SU-DHL-6 (cell line): ENCODE results near the gene IPO4.

Experiments used
- H2AFZ ChIP-seq: fragments of 200-600 bp; sonication (generic); 2 replicates; pipeline ENCODE4 v1.6.1; 2014; ENCODE audit warnings: low read depth, mild to moderate bottlenecking, moderate library complexity, mixed read lengths, antibody characterized with exemption, low read length; ENCODE audit not compliant: severe bottlenecking
- H3F3A ChIP-seq: fragments of 200-600 bp; shearing (Covaris generic); 2 replicates; pipeline ENCODE4 v1.6.0; 2016; ENCODE audit warnings: antibody characterized with exemption, mild to moderate bottlenecking; ENCODE audit not compliant: insufficient read depth
- H3K27ac ChIP-seq: fragments of 200-600 bp; sonication (generic); 2 replicates; pipeline ENCODE4 v1.5.1; 2016; ENCODE audit warnings: low read depth, mild to moderate bottlenecking, low read length, moderate library complexity, mixed read lengths
- H3K27me3 ChIP-seq: fragments of 200-600 bp; sonication (generic), shearing (Covaris generic); 2 replicates; pipeline ENCODE4 v1.6.0; 2014; ENCODE audit warnings: mild to moderate bottlenecking, low read length
- H3K36me3 ChIP-seq: fragments of 200-600 bp; sonication (generic); 2 replicates; pipeline ENCODE4 v1.6.1; 2014; ENCODE audit warnings: mild to moderate bottlenecking, low read length, mixed read lengths
- H3K4me2 ChIP-seq: fragments of 300-600, 200-600 bp; shearing (Covaris generic), sonication (generic); 2 replicates; pipeline ENCODE4 v1.6.0; 2014; ENCODE audit warnings: low read length, low read depth, mild to moderate bottlenecking; ENCODE audit not compliant: poor library complexity, severe bottlenecking
- H3K4me3 ChIP-seq: fragments of 200-600 bp; sonication (generic); 2 replicates; pipeline ENCODE4 v1.5.1; 2014; ENCODE audit warnings: antibody characterized with exemption, low read length, mild to moderate bottlenecking, mixed read lengths; ENCODE audit not compliant: insufficient read depth, poor library complexity, severe bottlenecking
- H3K79me2 ChIP-seq: fragments of 200-600 bp; sonication (generic); 2 replicates; pipeline ENCODE4 v1.6.1; 2014; ENCODE audit warnings: mild to moderate bottlenecking, low read length, moderate library complexity; ENCODE audit not compliant: insufficient read depth
- H3K9ac ChIP-seq: fragments of 200-600 bp; sonication (generic); 2 replicates; pipeline ENCODE4 v1.7.0; 2014; ENCODE audit warnings: mild to moderate bottlenecking, low read length
- H3K9me2 ChIP-seq: fragments of 200-600 bp; sonication (generic); replicated peaks from 2 replicates; pipeline ENCODE4 v1.6.1; 2014; ENCODE audit warnings: low read length; ENCODE audit not compliant: insufficient read depth
- H3K9me3 ChIP-seq: fragments of 200-600 bp; sonication (generic); 2 replicates; pipeline ENCODE4 v1.6.1; 2014; ENCODE audit warnings: low read length, mixed read lengths; ENCODE audit not compliant: insufficient read depth
- H4K20me1 ChIP-seq: fragments of 200-600 bp; sonication (generic); 2 replicates; pipeline ENCODE4 v1.6.1; 2014; ENCODE audit warnings: low read depth, mild to moderate bottlenecking, antibody characterized with exemption, low read length, moderate library complexity, mixed read lengths
- EZH2phosphoT487 ChIP-seq: fragments of 200-600 bp; sonication (generic), shearing (Covaris generic); conservative IDR thresholded peaks from 2 replicates; pipeline ENCODE4 v1.6.1; 2018; ENCODE audit warnings: mild to moderate bottlenecking, antibody characterized with exemption, low read length, moderate library complexity, mixed read lengths
- TF ChIP-seq, protein P1 (sequence below): fragments of 200-600 bp; sonication (generic); IDR thresholded peaks from one replicate; pipeline ENCODE4 v1.5.1; 2017; ENCODE audit warnings: antibody characterized with exemption, mild to moderate bottlenecking, low read length, moderate library complexity; ENCODE audit not compliant: insufficient read depth, poor library complexity, severe bottlenecking

IPO4 gene

DNA sequence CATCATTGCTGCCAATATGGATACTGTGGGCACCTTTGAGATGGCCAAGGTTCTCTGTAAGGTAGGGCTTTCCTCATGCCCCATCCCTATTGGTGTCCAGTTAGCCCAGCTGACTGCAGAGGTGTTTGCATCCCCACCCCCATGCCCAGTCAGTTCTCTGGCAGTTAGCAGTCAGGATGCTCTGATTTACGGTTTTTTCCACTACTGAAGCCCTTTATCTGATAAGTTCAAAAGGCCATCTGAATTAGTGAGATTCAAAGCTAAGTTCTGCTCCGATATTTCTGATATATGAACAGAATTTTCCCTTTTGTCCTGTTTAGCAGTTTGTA, 44.9 kb upstream of the IPO4 start:
- no peak overlapping the region for H2AFZ ChIP-seq
- peak overlapping the region; percentile 81 for H3K9ac ChIP-seq
- no peaks in the 10 kb centered on the region for H4K20me1 ChIP-seq
- peaks cover 42% of the 10 kb centered on the region for H3K79me2 ChIP-seq
- peak overlapping the region; percentile 85 for H3K4me2 ChIP-seq
- H3K9me2 ChIP-seq: no peaks in the 10 kb centered on the region
- no peaks in the 10 kb centered on the region for H3K36me3 ChIP-seq
- peak overlapping the region; percentile 99 for H3K4me3 ChIP-seq
- H3F3A ChIP-seq: peaks cover 14% of the 10 kb centered on the region; the same call in 1 of the 2 replicates
- TF ChIP-seq, protein P1, sequence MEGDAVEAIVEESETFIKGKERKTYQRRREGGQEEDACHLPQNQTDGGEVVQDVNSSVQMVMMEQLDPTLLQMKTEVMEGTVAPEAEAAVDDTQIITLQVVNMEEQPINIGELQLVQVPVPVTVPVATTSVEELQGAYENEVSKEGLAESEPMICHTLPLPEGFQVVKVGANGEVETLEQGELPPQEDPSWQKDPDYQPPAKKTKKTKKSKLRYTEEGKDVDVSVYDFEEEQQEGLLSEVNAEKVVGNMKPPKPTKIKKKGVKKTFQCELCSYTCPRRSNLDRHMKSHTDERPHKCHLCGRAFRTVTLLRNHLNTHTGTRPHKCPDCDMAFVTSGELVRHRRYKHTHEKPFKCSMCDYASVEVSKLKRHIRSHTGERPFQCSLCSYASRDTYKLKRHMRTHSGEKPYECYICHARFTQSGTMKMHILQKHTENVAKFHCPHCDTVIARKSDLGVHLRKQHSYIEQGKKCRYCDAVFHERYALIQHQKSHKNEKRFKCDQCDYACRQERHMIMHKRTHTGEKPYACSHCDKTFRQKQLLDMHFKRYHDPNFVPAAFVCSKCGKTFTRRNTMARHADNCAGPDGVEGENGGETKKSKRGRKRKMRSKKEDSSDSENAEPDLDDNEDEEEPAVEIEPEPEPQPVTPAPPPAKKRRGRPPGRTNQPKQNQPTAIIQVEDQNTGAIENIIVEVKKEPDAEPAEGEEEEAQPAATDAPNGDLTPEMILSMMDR: no peak
- no peak for TF ChIP-seq EZH2phosphoT487
- H3K27ac ChIP-seq: peak overlapping the region; percentile 74; the same call in 1 of the 2 replicates
- H3K9me3 ChIP-seq: no peaks in the 10 kb centered on the region
- no peaks in the 10 kb centered on the region for H3K27me3 ChIP-seq

DNA sequence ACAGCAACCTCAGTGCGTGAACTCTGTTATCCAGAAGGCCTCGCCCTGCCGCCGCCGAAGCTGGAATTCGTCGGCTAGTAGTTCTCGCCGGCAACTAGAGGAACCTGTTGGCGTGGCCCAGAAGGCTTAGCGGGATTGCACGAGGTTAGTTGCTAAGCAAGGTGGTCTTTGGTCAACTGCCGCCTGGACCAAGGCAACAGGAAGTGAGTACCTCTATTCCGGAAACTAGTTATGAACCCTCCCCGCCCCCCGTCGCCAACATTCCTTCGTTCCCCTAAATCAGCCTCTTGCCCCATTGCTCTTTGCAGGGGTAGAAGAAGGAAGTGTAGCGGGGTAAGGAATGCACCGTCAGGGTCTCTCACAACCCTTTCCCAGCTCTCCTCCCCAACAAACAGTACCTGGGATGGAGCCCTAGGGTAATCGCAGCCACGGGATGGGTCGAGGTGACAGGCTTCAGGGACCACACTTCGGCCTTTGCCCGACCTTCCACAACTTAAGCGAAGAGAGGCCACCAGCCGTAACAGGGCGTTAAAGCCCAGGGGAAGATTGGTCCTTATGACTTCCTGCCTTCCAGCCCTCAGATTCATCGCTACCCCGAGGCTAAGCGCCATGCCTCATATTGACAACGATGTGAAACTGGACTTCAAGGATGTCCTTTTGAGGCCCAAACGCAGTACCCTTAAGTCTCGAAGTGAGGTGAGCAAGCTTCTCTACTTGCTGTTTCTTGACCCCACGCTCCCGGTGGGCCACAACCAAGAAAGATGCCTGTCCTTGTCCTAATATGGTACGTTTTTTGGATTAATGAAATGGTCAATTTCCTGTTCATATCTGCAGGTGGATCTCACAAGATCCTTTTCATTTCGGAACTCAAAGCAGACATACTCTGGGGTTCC, 44.3 kb upstream of the IPO4 start, which contains the start of gene GMPR2:
GMPR2 (plus strand) TSS at position 285 of the 893 bp plus-strand sequence; CDS start at position 610, 325 bp downstream.
- peak within 1 kb of the TSS; percentile 81 for H3K9ac ChIP-seq
- H3K9me3 ChIP-seq: no peaks in the 10 kb centered on the region
- peaks cover 16% of the 10 kb centered on the region; the same call in 1 of the 2 replicates for H3F3A ChIP-seq
- peak within 1 kb of the TSS; percentile 93 for H2AFZ ChIP-seq
- H4K20me1 ChIP-seq: no peaks in the 10 kb centered on the region
- no peaks in the 10 kb centered on the region for H3K27me3 ChIP-seq
- peaks cover 48% of the 10 kb centered on the region for H3K79me2 ChIP-seq
- H3K36me3 ChIP-seq: no peaks in the 10 kb centered on the region
- TF ChIP-seq, protein P1: no peak
- no peak for TF ChIP-seq EZH2phosphoT487
- H3K27ac ChIP-seq: peak within 1 kb of the TSS; percentile 74
- peak within 1 kb of the TSS; percentile 99 for H3K4me3 ChIP-seq
- H3K9me2 ChIP-seq: no peaks in the 10 kb centered on the region
- H3K4me2 ChIP-seq: peak within 1 kb of the TSS; percentile 85

DNA sequence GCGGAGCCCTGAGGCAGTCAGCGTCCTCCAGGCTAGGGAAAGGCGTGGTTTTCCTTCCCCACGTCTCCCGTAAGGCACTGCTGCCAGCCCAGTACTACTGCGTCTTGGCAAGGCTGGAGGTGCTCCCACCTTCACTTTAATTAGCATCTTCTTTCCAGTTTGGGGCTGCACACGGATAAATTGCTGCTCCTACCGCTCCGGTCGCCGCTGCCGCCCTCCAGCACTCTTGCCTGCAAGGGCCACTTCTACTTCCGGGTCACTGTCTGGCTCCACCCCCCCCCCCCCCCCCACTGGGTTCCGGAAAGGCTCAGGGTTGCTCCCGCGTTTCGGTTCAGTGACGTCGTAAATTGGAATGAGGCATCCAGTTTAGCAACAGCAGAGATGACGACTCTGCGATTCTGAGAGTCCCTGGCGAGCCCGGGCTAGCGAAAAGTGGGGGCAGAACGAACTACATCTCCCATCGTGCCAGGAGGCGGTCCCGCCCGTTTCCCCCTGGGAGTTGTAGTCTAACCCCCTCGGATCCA, 43.6 kb upstream of the IPO4 start, which contains the start of gene NEDD8:
NEDD8 (minus strand) TSS at position 247 of the 524 bp plus-strand sequence; CDS start at position 147, 100 bp downstream.
- TF ChIP-seq, protein P1: no peak
- TF ChIP-seq EZH2phosphoT487: no peak

More for the DNA sequence above, 43.6 kb upstream of the IPO4 start, which contains the start of gene NEDD8:
- H3K36me3 ChIP-seq: peaks cover 3% of the 10 kb centered on the region; the same call in 1 of the 2 replicates
- H3K9ac ChIP-seq: peak within 1 kb of the TSS; percentile 81
- H3K27me3 ChIP-seq: no peaks in the 10 kb centered on the region
- H3K9me3 ChIP-seq: no peaks in the 10 kb centered on the region
- no peaks in the 10 kb centered on the region for H3K9me2 ChIP-seq
- H3F3A ChIP-seq: peaks cover 20% of the 10 kb centered on the region; the same call in 1 of the 2 replicates
- H3K4me2 ChIP-seq: peak within 1 kb of the TSS; percentile 85
- H3K4me3 ChIP-seq: peak within 1 kb of the TSS; percentile 99
- H2AFZ ChIP-seq: peak within 1 kb of the TSS; percentile 93
- H4K20me1 ChIP-seq: no peaks in the 10 kb centered on the region
- peak within 1 kb of the TSS; percentile 74 for H3K27ac ChIP-seq
- peaks cover 54% of the 10 kb centered on the region for H3K79me2 ChIP-seq
